Right lobe of liver (tissue), 6 donors: ENCODE measurements around the gene PDPK1. TPM values are rescaled to one million over a fixed set of nuclear protein-coding genes. Genes with fewer than 3 reads are reported as not detected.
A peak's percentile ranks its signal among the peaks of the same experiment; 100 is the strongest.
"Not testable (repeated sequence)": the region's sequence is repeated elsewhere in the genome, so short reads cannot be mapped to it uniquely, and the experiment has no call there.

ENCODE experiments used
- ATAC-seq, 4 donors: fragments of 200-7000 bp; cut with Tn5 transposase; one replicate each; pipeline ENCODE4 v1.9.1; 2020; ENCODE audit warnings: mild to moderate bottlenecking in 4 of 4, moderate library complexity in 4 of 4
- DNase-seq, 3 donors: peaks; one replicate each; pipeline ENCODE4 v3.0.0-alpha.2; 2020
- H3K27ac ChIP-seq, 3 donors: fragments of 200-600 bp; one replicate each; pipeline ENCODE4 v1.8.0; 2022
- H3K27me3 ChIP-seq, 2 donors: fragments of 200-600 bp; one replicate each; pipeline ENCODE4 v1.8.0; 2022
- H3K36me3 ChIP-seq, 4 donors: fragments of 200-600 bp; sonication (generic) in 1 of 4; one replicate each; pipeline versions ENCODE4 v1.5.1 to v1.8.0; 2017 to 2022; ENCODE audit warnings: control low read depth in 1 of 4
- H3K4me1 ChIP-seq, 4 donors: fragments of 200-600 bp; sonication (generic) in 1 of 4; one replicate each; pipeline versions ENCODE4 v1.5.1 to v1.8.0; 2017 to 2022; ENCODE audit warnings: control low read depth in 1 of 4
- H3K4me3 ChIP-seq, 3 donors: fragments of 200-600 bp; one replicate each; pipeline ENCODE4 v1.8.0; 2022
- H3K9me3 ChIP-seq, 4 donors: fragments of 200-600 bp; sonication (generic) in 1 of 4; one replicate each; pipeline versions ENCODE4 v1.5.1 to v1.8.0; 2017 to 2022; ENCODE audit warnings: control low read depth in 1 of 4
- CTCF ChIP-seq, 4 donors: fragments of 200-600 bp in 3 of 4; fragments of 450-650 bp in 1 of 4; IDR thresholded peaks; one replicate each; pipeline versions ENCODE4 v1.5.1 to v1.8.0; 2016 to 2022; ENCODE audit warnings: antibody characterized with exemption in 4 of 4, mild to moderate bottlenecking in 2 of 4
- WGBS: methylation state at CpG from one replicate; pipeline ENCODE4 v1.1.6; 2018; ENCODE audit warnings: low coverage, low lambda C conversion rate; ENCODE audit not compliant: insufficient coverage; ENCODE audit errors: missing lambda C conversion rate; 5-methylcytosine and 5-hydroxymethylcytosine counted together
- intact Hi-C, 2 donors: fragments of 100-400 bp; cut with DNase I; formaldehyde crosslinking; loops; one replicate each; pipeline versions ENCODE4 v1.11.2 to v1.14.1; 2022
- total RNA-seq, 6 experiments: library from RNA; depleted of rRNA in 2 of 6; stranded (reverse); fragments of >200 nt in 2 of 6; fragmentation: NEBNext Ultra II Directional in 3 of 6; extraction: Animal tissue kit (Norgen Biotek cat#: 25700) in 3 of 6; gene quantifications; one replicate each; pipeline versions ENCODE4 v1.1.0 to v1.2.4, GENCODE V29; 2016 to 2023
- donor health status: DM: no; HTN: yes; CAD: no.
- donor health status: DM: no; HTN: no; CAD: no.
- donor health status: DM: no; HTN: no; CAD: no.
- donor health status: DM: no; HTN: yes; CAD: no.
- donor health status: DM: no; HTN: yes; CAD: no.

Gene PDPK1
- total RNA-seq, 6 experiments from 2014 or later, result 20.7 to 28.3 (median 24.5) TPM

- H3K27me3 ChIP-seq, H3K4me3 ChIP-seq, H3K36me3 ChIP-seq, intact Hi-C loops, ATAC-seq, H3K4me1 ChIP-seq, H3K9me3 ChIP-seq, H3K27ac ChIP-seq: not testable (repeated sequence)
- DNase-seq, result peak in 1 of 3 donors; percentile 11
- WGBS, result 63% methylated on average over 11 of the region's 17 CpGs
These were observed 13.6 kb downstream of the PDPK1 start for GRCh38 chr16:2551420-2551889.

- H3K4me3 ChIP-seq, H3K27ac ChIP-seq, intact Hi-C loops, H3K9me3 ChIP-seq, ATAC-seq, H3K36me3 ChIP-seq, H3K4me1 ChIP-seq, H3K27me3 ChIP-seq, DNase-seq: not testable (repeated sequence)
- WGBS, result no CpG with 5 or more reads among the region's 13 CpGs
These were observed 17.0 kb downstream of the PDPK1 start for GRCh38 chr16:2554709-2555425.

- H3K27me3 ChIP-seq, H3K9me3 ChIP-seq, H3K36me3 ChIP-seq, H3K27ac ChIP-seq, H3K4me1 ChIP-seq, H3K4me3 ChIP-seq, intact Hi-C loops: not testable (repeated sequence)
- WGBS, result no CpG with 5 or more reads among the region's 15 CpGs
- ATAC-seq (peak; percentile 73 to 86 (median 77)), DNase-seq (peak; percentile 59 to 74 (median 70))
These were observed 19.3 kb downstream of the PDPK1 start for GRCh38 chr16:2557150-2557549.

- H3K4me3 ChIP-seq, intact Hi-C loops, H3K9me3 ChIP-seq, H3K27ac ChIP-seq, H3K36me3 ChIP-seq, H3K4me1 ChIP-seq, H3K27me3 ChIP-seq: not testable (repeated sequence)
- WGBS, result 61% methylated on average over 4 of the region's 17 CpGs
- ATAC-seq (peak in 3 of 4 donors; percentile 6 to 36 (median 7)), DNase-seq (peak in 2 of 3 donors; percentile 5)
These were observed 22.4 kb downstream of the PDPK1 start for GRCh38 chr16:2560131-2560797.

GRCh38 chr16:2560798-2561133 lies 22.9 kb downstream of the PDPK1 start:
- DNase-seq, result peak; percentile 72 to 80 (median 73)
- H3K36me3 ChIP-seq, intact Hi-C loops, H3K27ac ChIP-seq, H3K4me1 ChIP-seq, H3K4me3 ChIP-seq, H3K27me3 ChIP-seq, H3K9me3 ChIP-seq: not testable (repeated sequence)
- peak in 3 of 4 donors; percentile 43 to 48 (median 46) for TF ChIP-seq CTCF (IDR thresholded peaks at IDR 0.05)
- no CpG with 5 or more reads among the region's 4 CpGs for WGBS
- peak; percentile 81 to 87 (median 83) for ATAC-seq

- ATAC-seq, H3K27me3 ChIP-seq, H3K4me3 ChIP-seq, DNase-seq, H3K9me3 ChIP-seq, H3K36me3 ChIP-seq, intact Hi-C loops, H3K27ac ChIP-seq, H3K4me1 ChIP-seq: not testable (repeated sequence)
- no CpG with 5 or more reads among the region's 6 CpGs for WGBS
These were observed 29.7 kb downstream of the PDPK1 start for GRCh38 chr16:2567506-2567905.

GRCh38 chr16:2568573-2568972 lies 30.8 kb downstream of the PDPK1 start:
- H3K9me3 ChIP-seq, H3K36me3 ChIP-seq, H3K4me1 ChIP-seq, H3K4me3 ChIP-seq, DNase-seq, H3K27me3 ChIP-seq, H3K27ac ChIP-seq, intact Hi-C loops: not testable (repeated sequence)
- peak; percentile 89 to 92 (median 91) for ATAC-seq
- WGBS, result no CpG with 5 or more reads among the region's 11 CpGs

GRCh38 chr16:2572704-2573103 lies 34.9 kb downstream of the PDPK1 start:
- WGBS, result no CpG with 5 or more reads among the region's 6 CpGs
- H3K9me3 ChIP-seq, H3K4me1 ChIP-seq, H3K27ac ChIP-seq, intact Hi-C loops, ATAC-seq, H3K36me3 ChIP-seq, DNase-seq, H3K4me3 ChIP-seq, H3K27me3 ChIP-seq: not testable (repeated sequence)

- H3K4me3 ChIP-seq, H3K27me3 ChIP-seq, H3K36me3 ChIP-seq, intact Hi-C loops, ATAC-seq, H3K27ac ChIP-seq, DNase-seq, H3K9me3 ChIP-seq, H3K4me1 ChIP-seq: not testable (repeated sequence)
- WGBS, result no CpG with 5 or more reads among the region's 21 CpGs
These were observed 38.0 kb downstream of the PDPK1 start for GRCh38 chr16:2575839-2576238.

- DNase-seq (peak in 2 of 3 donors; percentile 3 to 36), ATAC-seq (peak in 1 of 4 donors; percentile 26)
- H3K4me3 ChIP-seq, H3K36me3 ChIP-seq, H3K9me3 ChIP-seq, H3K27me3 ChIP-seq, H3K4me1 ChIP-seq, H3K27ac ChIP-seq, intact Hi-C loops: not testable (repeated sequence)
- WGBS, result no CpG with 5 or more reads among the region's 26 CpGs
These were observed 39.2 kb downstream of the PDPK1 start for GRCh38 chr16:2577044-2577443.
